ENCODE results near the gene DENND1A.
"Not testable (repeated sequence)": the region's sequence is repeated elsewhere in the genome, so short reads cannot be mapped to it uniquely, and the experiment has no call there.

DENND1A gene

DNA sequence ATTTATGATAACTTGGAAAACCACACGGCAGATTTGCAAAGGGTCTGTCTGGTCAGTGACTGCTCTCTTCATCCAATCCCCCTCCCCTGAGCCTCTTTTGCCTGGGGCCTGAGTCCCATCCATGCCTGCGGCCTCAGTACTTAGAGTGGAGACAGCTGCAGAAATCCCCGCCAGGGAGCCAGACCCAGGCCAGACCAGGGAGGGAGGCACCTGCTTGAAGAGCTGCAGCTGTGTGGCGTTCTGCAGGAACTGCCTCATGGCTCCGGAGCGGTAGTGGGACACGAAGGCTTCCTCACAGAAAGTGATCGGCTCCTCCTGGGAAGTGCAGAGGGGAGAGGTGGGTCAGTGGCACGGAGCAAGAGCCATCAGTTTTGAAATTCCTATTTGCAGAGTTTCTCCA is 472.3 kb downstream of the DENND1A start:
- DNase-seq (ENCODE audit: low spot score), result no peak

DNA sequence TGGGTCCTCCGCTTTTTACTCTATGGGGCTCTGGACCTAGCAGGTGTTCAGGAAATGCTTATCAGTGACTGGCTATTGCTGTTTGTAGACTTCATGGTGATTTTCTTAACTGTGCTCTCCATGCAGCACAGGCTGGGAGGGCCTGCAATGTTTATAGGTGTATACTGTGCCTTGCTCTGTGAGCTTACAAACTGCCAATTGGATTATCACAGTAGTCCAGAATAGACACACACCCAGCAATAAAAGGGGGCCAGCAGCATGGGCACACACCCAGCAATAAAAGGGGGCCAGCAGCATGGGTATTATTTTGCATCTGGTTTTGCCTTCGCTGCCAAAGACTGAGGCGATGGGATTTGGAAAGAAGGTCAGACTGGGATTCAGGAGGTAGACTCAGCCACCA is 473.9 kb downstream of the DENND1A start:
- DNase-seq (ENCODE audit: low spot score), result no peak

DNA sequence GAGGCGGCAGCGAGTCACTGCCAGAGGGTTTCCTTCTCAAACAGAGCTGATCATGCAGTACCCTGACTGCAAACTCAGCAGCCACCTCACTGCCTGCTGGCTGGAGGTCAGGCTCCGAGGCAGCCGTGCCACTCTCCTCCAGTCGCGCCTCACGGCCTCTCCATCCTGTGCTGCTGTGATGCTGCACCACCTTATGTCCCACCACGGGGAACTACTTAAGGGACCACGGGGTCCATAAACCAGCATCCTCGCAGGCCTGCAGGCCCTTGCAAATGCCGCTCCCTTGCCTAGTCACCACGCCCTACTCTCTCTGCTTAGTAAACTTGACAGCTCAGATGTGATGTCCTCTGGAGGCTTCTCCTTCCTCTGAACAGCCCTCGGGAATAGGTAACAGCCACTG is 474.7 kb downstream of the DENND1A start:
- DNase-seq (ENCODE audit: low spot score), result no peak

DNA sequence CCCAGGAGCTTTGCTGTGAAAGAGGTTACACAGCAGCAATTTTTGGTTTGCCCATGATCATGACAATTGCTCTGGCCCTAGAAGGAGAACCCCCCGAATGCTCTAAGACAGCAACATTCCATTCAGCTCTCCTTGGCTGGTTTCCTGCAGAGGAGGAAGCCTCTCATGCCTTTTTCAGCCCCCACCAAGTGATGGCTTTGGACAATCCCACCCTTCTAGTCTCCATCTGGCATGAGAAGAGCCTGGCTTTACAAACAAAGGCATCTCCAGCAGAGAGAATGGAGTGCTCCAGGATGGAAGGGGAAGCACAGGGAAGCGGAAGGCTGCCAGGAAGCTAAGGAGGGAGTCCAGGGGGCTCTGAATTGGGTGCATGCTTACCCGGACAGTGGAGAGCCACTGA is 475.6 kb downstream of the DENND1A start:
- DNase-seq (ENCODE audit: low spot score), result no peak

DNA sequence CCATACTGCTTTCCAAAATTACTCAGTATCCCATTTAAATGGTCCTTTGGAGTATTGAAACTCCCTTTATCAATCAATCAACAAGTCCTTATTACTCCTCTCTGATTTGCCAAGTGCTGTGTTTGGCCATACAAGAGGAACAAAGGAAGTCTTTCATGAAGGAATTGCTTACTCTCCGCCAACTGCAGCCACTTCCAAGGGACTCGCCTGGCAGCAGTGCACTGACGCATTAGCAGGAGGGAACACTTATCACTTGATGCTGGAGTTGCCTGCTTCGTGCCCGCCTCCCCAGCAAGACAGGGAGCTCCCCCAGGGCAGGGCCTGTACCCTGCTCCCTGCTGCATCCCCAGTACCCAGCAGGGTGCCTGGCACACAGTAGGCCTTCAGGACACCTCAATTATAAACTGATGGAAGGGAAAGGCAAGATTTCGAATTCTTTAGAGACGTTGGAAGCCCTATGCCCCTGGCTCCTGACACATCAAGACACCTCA is 476.1 kb downstream of the DENND1A start:
- DNase-seq (ENCODE audit: low spot score), result no peak

DNA sequence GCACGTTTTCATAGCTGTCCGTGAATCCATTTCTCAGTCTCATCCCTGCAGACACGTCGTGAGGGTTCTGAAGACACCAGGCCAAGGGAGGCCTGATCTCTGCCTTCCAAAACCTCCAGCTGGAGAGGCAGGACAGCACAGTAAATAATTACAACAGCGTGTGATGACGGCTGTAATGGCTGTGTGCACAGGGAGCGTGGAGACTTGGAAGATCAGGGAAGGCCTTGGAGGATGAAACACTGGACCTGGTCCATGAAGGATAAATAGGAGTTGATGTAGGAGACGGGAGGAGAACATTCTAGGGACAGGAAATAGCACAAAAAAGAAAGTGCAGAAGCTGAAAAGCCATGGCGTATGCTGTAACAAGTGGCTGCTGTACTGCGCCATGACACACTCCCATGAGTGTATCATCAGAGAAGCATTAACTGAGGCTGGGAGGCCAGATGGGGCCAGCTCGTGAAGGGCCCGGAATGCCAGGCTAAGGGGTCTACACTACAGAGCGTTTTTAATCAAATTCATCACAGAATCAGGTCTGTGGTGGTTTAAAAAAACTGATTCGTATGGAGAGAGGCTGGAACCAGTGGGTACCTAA is 476.8 kb downstream of the DENND1A start:
- DNase-seq (ENCODE audit: low spot score), result no peak

DNA sequence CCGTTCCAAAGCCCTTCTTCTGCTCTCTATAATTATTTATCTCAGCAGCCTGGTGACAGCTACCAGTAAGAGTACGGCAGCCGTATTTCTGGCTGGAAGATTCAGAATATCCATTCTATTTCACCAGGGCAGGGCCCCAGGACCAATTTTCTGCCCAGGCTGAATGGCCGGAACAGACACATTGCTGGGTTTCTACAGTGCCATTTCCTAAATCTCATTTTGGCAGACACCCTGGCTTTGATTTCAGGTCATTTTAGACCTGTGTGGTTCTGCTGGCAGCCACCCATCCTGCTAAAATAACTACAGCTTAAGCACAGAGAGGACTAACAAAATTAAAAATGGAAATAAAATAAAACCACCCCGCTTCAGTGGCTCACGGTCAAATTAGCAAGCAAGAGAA is 478.9 kb downstream of the DENND1A start:
- DNase-seq (ENCODE audit: low spot score), result no peak

DNA sequence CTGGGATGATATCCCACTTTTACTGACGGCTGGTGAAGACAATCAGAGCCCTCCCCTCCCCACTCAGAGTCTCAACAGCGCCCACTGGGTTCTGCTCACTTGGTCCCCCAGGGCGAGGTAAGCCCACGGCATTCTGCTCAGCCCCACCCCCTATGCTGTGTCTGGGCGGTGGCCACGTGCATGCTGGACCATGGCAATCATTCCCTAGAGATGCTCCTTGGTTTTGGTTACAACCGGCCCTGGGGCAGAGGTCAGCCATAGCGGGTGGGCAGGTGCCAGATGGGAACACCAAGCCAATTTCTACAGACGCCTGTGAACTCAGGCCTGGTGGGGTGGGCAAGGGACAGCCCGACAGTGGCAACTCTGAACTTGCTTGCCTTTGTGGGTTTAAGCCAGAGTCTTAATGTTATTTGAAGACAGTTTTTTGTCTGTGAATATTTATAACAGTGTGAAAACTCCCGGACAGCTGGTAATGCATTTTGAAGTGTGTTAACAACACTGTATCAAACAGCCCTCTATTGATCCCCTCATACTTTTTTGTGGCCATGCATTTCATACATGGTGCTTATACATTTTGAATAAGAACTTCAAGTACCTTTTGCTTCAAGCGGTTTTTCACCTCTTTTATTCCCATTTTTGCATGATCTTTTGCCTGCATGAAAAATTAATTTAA is 479.7 kb downstream of the DENND1A start:
- no peak for DNase-seq (ENCODE audit: low spot score)

DNA sequence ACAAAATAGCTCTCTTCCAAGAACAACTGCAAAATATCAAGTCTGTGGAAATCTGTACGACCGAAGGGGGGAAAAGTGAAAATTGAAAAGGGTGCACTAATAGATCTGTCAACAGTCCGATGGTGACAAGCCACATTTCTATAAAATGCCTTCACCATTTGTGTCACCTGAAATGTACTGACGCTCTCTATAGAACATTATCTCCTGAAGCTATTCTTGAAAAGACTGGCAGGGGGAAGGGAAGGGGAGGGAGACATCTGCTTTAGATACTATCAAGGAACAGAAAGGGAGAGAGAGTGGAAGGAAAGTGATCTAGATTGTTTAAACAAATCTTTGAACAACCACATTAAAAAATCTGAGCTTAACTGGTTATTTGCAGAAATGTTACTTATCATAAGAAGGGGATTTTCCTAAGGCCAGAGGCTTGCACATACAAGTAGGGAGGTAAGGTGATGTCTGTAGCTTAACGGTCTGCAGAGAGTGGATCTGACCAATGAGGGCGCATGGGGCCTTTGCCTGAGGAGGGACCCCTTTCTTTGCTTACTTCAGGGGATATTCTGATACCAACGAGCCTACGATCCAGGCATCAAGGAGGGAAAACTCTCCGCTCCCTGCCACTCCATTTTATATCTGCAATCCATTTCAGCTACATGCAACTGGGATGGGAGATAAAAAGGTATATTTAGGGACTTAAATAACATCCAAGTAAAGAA is 481.8 kb downstream of the DENND1A start:
- no peak for DNase-seq (ENCODE audit: low spot score)

DNA sequence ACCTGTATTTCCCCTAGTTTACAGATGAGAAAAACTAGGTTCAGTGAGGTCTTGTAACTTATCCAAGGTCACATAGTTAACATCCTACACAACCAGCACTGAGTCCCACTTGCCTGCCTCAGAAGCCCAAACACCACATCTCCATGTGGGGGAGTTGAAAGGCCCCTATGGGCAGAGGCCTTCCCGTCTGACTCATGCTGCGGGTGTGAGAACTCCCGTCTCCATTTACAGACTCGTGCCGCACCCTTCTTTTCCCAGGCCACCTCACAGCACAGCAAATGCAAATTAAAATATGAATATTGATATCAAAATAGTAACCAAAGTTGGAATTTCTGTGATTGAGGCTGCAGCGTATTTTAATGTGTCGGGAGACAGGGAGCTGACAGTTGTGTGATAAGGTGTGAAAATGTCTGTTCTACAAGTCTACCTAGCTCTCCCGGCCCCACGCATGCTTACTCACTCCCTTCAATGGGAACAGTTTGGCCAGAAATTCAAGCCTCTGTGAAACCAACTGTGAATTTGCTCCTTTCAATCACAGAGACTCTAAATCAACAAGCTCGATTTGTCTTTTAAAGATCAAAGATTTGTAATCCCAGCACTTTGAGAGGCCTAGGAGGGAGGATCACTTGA is 483.8 kb downstream of the DENND1A start:
- DNase-seq (ENCODE audit: low spot score), result no peak

DNA sequence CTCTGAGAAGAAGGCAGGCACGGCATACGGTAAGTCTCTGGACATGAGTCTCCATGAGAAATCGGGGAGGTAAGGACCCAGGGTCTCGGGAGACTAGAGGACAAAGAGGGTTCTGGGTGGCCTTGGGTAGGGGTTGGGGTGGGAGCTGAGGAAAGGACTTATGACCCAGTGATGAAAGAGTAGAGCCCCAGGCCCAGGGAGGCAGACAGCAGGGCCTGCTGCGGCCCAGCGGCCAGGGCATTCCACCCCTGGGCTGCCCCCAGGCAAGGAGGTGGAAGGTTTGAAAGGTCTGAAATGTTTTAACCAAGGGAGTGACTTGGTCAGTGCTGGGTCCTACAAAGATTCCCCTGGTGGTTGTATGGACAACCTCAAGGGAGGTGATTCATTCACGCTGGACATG is 484.8 kb downstream of the DENND1A start:
- no peak for DNase-seq (ENCODE audit: low spot score)

DNA sequence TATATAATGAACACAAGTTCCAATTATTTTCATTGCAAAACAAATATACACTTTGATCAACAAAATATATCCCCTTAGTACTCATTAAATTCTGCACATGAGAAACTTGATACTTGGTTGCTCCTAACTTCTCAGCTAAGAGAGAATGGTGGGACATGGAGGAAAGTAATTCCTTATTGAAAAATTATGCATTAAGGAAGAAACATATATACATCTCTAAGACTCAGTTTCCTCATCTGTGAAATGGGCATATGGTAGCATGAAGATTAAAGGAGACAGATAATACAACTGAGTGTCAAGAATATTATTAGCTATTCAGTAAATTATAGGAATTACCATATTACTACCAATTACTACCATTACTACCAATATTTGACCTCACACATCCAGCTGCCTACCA is 488.2 kb downstream of the DENND1A start:
- no peak for DNase-seq (ENCODE audit: low spot score)

DNA sequence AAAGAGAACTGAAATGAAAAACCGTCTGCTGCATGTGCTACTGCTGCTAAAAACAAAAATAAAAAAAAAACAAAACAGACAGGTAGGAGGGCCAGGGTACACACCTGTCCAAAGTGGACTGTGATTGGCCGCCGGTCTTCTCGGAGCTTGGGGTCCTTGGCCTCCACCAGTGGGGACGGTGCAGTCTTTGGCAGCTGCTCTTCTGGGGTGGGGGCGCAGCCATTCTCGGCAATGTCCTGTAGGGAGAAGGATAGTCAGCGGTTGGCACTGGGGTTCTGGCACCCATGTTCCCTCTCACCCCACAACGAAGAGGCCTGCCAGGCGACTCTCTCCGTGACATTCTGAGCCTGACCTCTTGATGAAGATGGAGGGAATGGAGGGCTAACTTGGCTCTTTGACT is 489.7 kb downstream of the DENND1A start:
- no peak for DNase-seq (ENCODE audit: low spot score)

DNA sequence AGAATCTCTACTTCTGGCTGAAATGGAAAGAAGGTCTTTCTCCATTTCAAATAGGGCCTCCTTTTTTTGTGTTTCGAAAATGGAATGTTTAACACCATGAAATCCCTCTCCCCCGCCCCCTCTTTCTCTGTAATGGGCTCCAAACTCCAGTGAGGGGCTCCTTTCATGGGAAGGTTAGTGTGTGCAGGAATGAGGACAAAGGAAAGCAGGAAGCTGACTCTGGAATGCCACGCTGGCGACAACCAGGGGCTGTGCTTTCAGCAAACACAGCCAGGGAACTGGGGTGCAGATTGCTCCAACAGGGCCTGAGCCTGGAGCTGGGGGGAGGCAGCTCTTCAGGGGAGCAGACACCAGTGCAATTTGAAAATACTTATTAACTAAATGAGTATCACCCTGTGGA is 491.1 kb downstream of the DENND1A start:
- DNase-seq (ENCODE audit: low spot score), result no peak

DNA sequence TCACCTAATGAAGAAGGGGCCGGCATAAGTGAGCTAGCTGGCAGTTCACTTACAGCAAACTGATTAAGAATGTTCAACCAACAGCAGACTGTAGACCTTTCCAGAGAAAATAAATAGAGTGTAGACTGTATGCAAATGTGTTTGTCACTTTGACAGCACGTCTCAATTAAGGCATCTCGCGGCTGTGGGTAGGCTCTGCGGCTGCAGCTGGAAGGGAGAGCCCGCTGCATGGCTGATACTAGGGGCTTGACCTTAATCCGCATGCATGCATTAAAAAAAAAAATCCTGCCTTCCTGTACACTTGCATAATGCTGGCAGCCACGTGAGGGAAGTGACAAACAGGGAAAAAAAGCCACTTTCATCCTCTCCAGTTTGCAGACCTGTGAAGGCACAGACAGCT is 491.6 kb downstream of the DENND1A start:
- no peak for DNase-seq (ENCODE audit: low spot score)

DNA sequence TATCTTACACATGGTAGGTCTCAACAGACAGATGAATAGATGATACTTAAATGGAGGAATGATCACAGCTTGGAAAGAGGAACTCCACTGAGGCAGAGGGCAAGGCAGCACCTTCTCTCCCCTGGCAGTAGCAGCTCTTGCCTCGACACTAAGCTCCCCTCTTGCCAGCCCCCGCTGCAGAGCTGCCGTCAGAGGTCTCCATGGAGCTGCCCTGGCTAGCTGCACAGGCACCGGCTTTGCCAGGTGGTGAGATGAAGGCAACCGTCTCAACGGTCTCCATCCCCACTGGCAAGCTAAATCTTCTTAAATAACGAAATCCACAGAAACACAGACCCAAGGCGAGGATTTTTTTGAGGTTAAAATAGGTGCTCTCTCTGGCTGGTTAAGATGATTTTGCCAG is 492.7 kb downstream of the DENND1A start:
- DNase-seq (ENCODE audit: low spot score), result no peak

DNA sequence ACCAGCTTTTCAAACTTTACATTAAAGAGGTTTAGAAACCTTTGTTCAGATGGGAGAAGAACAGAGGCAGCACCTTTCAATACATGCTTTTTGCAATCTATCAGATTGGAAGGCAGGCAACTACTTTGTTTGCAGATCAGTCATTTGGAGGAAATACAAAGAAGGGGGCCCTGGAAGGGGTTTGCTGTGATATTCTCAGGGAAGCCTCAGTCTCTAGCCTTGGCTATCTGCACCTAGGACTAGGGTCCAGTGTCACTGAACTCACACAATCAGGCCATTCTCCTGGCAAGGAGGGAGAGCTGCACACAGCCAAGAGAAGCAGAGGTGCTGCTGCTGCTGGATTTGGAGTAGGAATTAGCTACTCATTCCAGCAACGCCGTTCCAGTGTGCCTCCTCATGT is 494.5 kb downstream of the DENND1A start:
- no peak for DNase-seq (ENCODE audit: low spot score)

DNA sequence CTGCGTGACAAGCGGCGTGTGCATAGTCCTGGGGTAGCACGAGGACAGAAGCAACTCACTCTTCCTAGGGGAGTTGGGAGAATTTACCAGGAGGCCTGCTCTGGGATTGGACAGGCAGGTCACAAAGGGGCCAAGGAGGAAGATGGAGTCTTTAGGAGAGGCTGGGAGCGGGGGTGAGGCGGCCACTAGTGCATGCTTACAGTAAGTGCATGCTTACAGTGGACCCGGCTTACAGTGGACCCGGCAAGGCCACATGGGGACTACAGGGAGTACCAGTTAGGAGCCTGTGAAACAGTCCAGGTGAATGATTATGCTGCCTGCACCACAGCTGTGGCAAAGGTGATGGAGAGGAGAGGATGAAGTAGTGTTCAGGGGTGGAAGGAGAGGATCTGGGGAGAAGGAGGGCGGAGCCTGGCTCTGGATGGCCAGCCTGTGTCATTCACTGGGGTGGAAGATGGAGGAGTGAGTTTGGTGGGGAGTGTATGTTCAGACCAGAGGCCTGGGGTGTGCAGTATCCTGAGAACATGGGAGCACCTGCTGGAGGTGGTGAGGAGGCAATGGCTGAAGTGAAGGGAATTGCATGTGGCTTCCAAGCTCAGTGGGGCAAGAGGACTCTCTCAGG is 495.2 kb downstream of the DENND1A start:
- no peak for DNase-seq (ENCODE audit: low spot score)

DNA sequence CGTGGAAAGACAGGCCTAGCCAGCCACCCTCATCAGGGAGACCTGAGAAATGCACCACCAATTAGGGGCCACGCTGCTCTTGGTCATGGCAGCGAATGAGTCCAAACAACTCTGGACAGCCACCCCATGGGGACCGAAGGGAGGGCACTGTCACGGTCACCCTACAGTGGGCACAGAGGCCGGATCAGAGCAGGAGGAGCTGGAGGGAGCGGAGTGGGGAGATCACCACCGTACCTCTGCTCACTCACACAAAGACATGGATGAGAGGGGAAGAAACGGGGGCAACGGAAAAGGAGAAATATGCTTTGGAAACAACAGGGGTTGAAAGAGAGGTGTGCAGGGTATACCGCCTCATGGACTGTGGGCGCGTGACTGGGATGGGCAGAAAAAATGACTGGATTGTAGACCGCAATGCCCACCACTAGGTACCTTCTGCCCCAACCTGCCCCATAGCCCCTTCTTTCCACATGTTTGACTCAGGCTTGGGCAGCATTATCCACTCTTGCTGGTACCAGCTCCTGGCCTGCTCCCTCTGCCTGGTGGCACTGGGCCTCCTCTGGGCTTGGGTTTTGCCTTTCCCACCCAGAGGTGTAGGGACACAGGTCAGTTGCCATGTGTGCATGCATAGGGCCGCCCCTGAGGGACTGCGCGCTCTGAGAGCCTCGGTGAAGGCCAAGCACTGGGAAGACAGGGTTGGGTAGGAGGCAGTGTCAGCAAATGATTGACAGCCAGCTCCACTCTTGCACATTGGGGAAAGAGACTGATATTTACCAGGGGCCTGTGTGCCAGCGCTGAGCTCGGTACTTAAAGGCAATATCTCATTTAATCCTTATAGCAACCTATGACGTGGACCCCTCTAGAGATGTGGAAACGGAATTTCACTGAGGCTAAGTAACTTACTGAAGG is 497.3 kb downstream of the DENND1A start:
- no peak for DNase-seq (ENCODE audit: low spot score)

DNA sequence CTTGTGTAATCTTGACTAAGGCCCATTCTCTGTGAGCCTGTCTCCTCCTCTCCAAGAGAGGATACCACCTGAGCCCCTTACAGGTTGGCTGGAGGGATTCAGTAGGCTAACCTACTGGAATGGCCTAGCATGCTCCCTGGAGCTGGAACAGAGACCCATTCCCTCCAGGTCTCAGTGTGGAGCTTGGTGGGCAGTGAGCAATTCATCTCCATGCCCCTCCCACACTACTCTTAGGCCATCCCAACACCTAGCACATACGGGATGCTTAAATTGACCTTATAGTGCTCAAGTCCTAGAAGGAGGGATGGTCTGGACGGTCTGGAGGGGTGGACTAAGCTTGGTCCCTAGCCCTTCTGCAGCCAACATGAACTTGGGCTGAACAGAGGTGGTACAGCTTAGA is 498.3 kb downstream of the DENND1A start:
- DNase-seq (ENCODE audit: low spot score), result no peak

DNA sequence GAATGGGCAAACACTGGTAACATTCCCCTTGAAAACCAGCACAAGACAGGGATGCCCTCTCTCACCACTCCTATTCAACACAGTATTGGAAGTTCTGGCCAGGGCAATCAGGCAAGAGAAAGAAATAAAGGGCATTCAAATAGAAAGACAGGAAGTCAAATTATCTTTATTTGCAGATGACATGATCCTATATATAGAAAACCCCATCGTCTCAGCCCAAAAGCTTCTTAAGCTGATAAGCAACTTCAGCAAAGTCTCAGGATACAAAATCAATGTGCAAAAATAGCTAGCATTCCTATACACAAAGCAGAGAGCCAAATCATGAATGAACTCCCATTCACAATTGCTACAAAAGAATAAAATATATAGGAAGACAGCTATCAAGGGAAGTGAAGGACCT is 501.5 kb downstream of the DENND1A start:
- DNase-seq (ENCODE audit: low spot score), result not testable (repeated sequence)

DNA sequence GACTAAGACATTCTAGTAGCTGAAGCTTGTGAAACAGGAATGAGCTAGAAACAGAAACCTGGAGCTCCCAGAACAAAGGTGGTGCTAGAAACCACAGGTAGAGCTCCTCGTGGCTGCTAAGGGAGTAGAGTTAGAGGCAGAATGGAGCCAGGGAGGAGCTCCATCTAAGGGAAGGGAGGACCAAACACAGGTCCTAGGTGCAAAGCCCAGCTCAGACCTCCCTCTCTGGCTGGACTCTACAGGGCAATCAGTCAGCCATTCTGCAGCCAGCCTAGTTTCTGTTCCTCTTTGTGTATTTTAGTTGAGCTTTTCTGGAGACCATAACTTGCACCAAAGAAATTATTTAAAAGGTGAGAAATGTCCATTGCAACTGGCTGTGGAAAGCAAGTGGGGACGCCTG is 503.5 kb downstream of the DENND1A start:
- no peak for DNase-seq (ENCODE audit: low spot score)

All from CD4-positive, alpha-beta T cell treated with Interleukin-2 at 100 ng/mL for 4 hours (primary cell).